K562 (cell line): Measurements from ENCODE around the gene SLC38A8. TPM values are rescaled to one million over a fixed set of nuclear protein-coding genes. Genes with fewer than 3 reads are reported as not detected.

Experiments
- ATAC-seq: fragments of 200-7000 bp; cut with Tn5 transposase; 3 replicates; pipeline ENCODE4 v1.9.1; 2020; ENCODE audit warnings: moderate library complexity
- BruUV-seq: library from RNA; stranded (reverse); fragments of 400-500 nt; replicated peaks from 2 replicates; lab custom pipeline; 2021; lab: Mats Ljungman, UMichigan
- CTCF ChIA-PET: fragments of 300-600 bp; formaldehyde crosslinking; extraction: SDS; loops from one replicate; lab custom pipeline; 2021; ENCODE audit warnings: low intra/inter-chr PET ratio; lab: Yijun Ruan, JAX
- POLR2A ChIA-PET: fragments of 300-600, 350-650 bp; sonication (Branson Sonifier 250); formaldehyde crosslinking; extraction: SDS; loops from one replicate; lab custom pipeline; 2021; ENCODE audit warnings: antibody characterized with exemption, inconsistent platforms; lab: Yijun Ruan, JAX
- DNase-seq, 4 experiments: peaks; one replicate each; pipeline versions ENCODE4 v3.0.0 to v3.0.0-alpha.2; 2011 to 2018; ENCODE audit warnings: low spot score in 3 of 4, mixed read lengths in 3 of 4; ENCODE audit errors: extremely low read depth in 1 of 4
- FAIRE-seq: peaks from 2 replicates; lab custom pipeline; 2011; peaks lifted over from hg19 to GRCh38; lab: Jason Lieb, UNC
- H2AFZ ChIP-seq: 2 replicates; pipeline ENCODE4 v1.6.0; 2011; ENCODE audit warnings: low read depth, low read length, control low read depth, inconsistent platforms
- H3K27ac ChIP-seq: fragments of 200-600 bp; 3 replicates; pipeline ENCODE4 v1.8.0; 2011; ENCODE audit warnings: low read depth, mild to moderate bottlenecking, control low read depth, inconsistent platforms, low read length, moderate library complexity, mixed read lengths; ENCODE audit errors: extremely low read depth
- H3K27me3 ChIP-seq, 2 experiments: fragments of 300-600 bp in 1 of 2; 2 replicates in 1 of 2; 3 replicates in 1 of 2; pipeline versions ENCODE4 v1.6.0 to v1.8.0; 2011; ENCODE audit warnings: inconsistent platforms in 2 of 2, low read length in 2 of 2, mild to moderate bottlenecking in 1 of 2, mixed read lengths in 1 of 2, moderate library complexity in 1 of 2; ENCODE audit not compliant: control insufficient read depth in 2 of 2, insufficient read depth in 2 of 2
- H3K36me3 ChIP-seq: fragments of 300-600 bp; 3 replicates; pipeline ENCODE4 v1.8.0; 2011; ENCODE audit warnings: mild to moderate bottlenecking, low read length, inconsistent platforms; ENCODE audit not compliant: control insufficient read depth, insufficient read depth
- H3K4me1 ChIP-seq, 2 experiments: fragments of 200-600 bp in 1 of 2; replicated peaks in 1 of 2; 2 replicates in 1 of 2; 3 replicates in 1 of 2; pipeline versions ENCODE4 v1.5.1 to v1.8.0; 2011; ENCODE audit warnings: inconsistent platforms in 2 of 2, low read length in 2 of 2, mild to moderate bottlenecking in 1 of 2, mixed read lengths in 1 of 2, moderate library complexity in 1 of 2; ENCODE audit not compliant: control insufficient read depth in 2 of 2, insufficient read depth in 2 of 2
- H3K4me2 ChIP-seq: 2 replicates; pipeline ENCODE4 v1.6.1; 2011; ENCODE audit warnings: low read length, control low read depth, inconsistent platforms, mixed read lengths; ENCODE audit not compliant: insufficient read depth
- H3K4me3 ChIP-seq: fragments of 200-600 bp; sonication (generic), shearing (Covaris generic); 2 replicates; pipeline ENCODE4 v1.5.1; 2016; ENCODE audit warnings: control low read depth, inconsistent platforms
- H3K79me2 ChIP-seq: fragments of 200-600 bp; 3 replicates; pipeline ENCODE4 v1.8.0; 2011; ENCODE audit warnings: low read length, inconsistent platforms; ENCODE audit not compliant: control insufficient read depth, insufficient read depth
- H3K9ac ChIP-seq, 2 experiments: 2 replicates each; pipeline versions ENCODE4 v1.6.0 to v1.6.1; 2011; ENCODE audit warnings: low read depth in 2 of 2, low read length in 2 of 2, control low read depth in 1 of 2, inconsistent platforms in 1 of 2, mild to moderate bottlenecking in 1 of 2, mixed read lengths in 1 of 2; ENCODE audit not compliant: insufficient read depth in 1 of 2
- H3K9me1 ChIP-seq: one replicate; pipeline ENCODE4 v1.6.0; 2011; ENCODE audit warnings: inconsistent platforms, mild to moderate bottlenecking, low read length, moderate library complexity; ENCODE audit not compliant: control insufficient read depth, insufficient read depth
- H3K9me3 ChIP-seq: replicated peaks from 2 replicates; pipeline ENCODE4 v1.5.1; 2011; ENCODE audit warnings: low read depth, low read length, inconsistent platforms; ENCODE audit not compliant: control insufficient read depth, insufficient read depth
- H4K20me1 ChIP-seq: replicated peaks from 2 replicates; pipeline ENCODE4 v1.6.1; 2011; ENCODE audit warnings: low read length, inconsistent platforms, mixed read lengths; ENCODE audit not compliant: control insufficient read depth, insufficient read depth
- HMBOX1 ChIP-seq: sonication (generic); IDR thresholded peaks from 2 replicates; pipeline ENCODE4 v1.6.1; 2016
- MYC ChIP-seq, 2 experiments: fragments of 250-450 bp in 1 of 2; sonication (Bioruptor Pico) in 1 of 2; IDR thresholded peaks; 2 replicates each; pipeline versions ENCODE4 v1.5.1 to v1.6.1; 2012 to 2021; ENCODE audit warnings: low read depth in 2 of 2, borderline replicate concordance in 1 of 2, improper control_type of control experiment in 1 of 2, low read length in 1 of 2, mild to moderate bottlenecking in 1 of 2, moderate library complexity in 1 of 2
- SAFB ChIP-seq: fragments of 200-400 bp; formaldehyde crosslinking; IDR thresholded peaks from 2 replicates; pipeline ENCODE4 v1.6.1; 2017; ENCODE audit warnings: low read depth, low read length, borderline replicate concordance
- SMARCA5 ChIP-seq: fragments of 450-650 bp; IDR thresholded peaks from 2 replicates; pipeline ENCODE4 v1.6.1; 2016
- WGBS: fragments of 100-300 bp; shearing (Covaris generic); methylation state at CpG from one replicate; pipeline ENCODE4 v1.1.6; 2016; ENCODE audit warnings: low coverage, mixed read lengths; ENCODE audit not compliant: insufficient coverage; ENCODE audit errors: missing lambda C conversion rate; 5-methylcytosine and 5-hydroxymethylcytosine counted together
- in situ Hi-C: fragments of 300-500 bp; cut with MboI; formaldehyde crosslinking; loops from 4 replicates; pipeline ENCODE4 v1.15.0; 2018; ENCODE audit warnings: inconsistent platforms, mixed read lengths
- intact Hi-C: fragments of 100-400 bp; cut with micrococcal nuclease; formaldehyde crosslinking; loops from 2 replicates; pipeline ENCODE4 v1.14.2; 2022
- polyA plus RNA-seq, 8 experiments: library from polyadenylated mRNA; depleted of rRNA in 4 of 8; stranded (reverse) in 5 of 8; unstranded in 3 of 8; fragments of >200 nt; fragmentation: Nextera tagmentation in 2 of 8; fragmentation: Illumina TruSeq in 1 of 8; extraction: Ambion mirVana in 2 of 8; extraction: Trizol in 1 of 8; gene quantifications; 2 replicates each; pipeline versions ENCODE4 v1.2.1 to v1.2.3, GENCODE V29; 2011 to 2014; ENCODE audit warnings: inconsistent platforms in 1 of 8, missing spikeins in 1 of 8
- total RNA-seq, 7 experiments: library from RNA; depleted of rRNA in 6 of 7; stranded (reverse); fragments of >200 nt in 6 of 7; fragmentation: Illumina TruSeq in 2 of 7; extraction: Trizol in 2 of 7; gene quantifications; 2 replicates each; pipeline versions ENCODE4 v1.2.1 to v1.2.3, GENCODE V29; 2011 to 2021; ENCODE audit warnings: low replicate concordance in 1 of 7
- TF ChIP-seq, protein P1 (sequence below): IDR thresholded peaks from 2 replicates; pipeline ENCODE4 v1.6.1; 2011; ENCODE audit warnings: borderline replicate concordance, low read depth, mild to moderate bottlenecking, moderate library complexity, low read length; ENCODE audit not compliant: insufficient read depth, poor library complexity, severe bottlenecking
- TF ChIP-seq, protein P2 (sequence below), 3 experiments: IDR thresholded peaks in 2 of 3; conservative IDR thresholded peaks in 1 of 3; 2 replicates each; pipeline ENCODE4 v1.5.1; 2011 to 2012; ENCODE audit warnings: low read length in 3 of 3, mild to moderate bottlenecking in 3 of 3, control low read depth in 2 of 3, improper control_type of control experiment in 1 of 3, inconsistent platforms in 1 of 3, low read depth in 1 of 3, mixed read lengths in 1 of 3, moderate library complexity in 1 of 3; ENCODE audit not compliant: insufficient read depth in 2 of 3

The SLC38A8 gene
- total and polyA plus RNA-seq, 9 of the 15 experiments (the other 6 are each of a cell fraction or from before 2014, with no cell fraction given), result 0.28 TPM; not detected in 8

- TF ChIP-seq MYC (IDR thresholded peaks at IDR 0.05; ENCODE audit: low read depth, low read length), result no peak
- TF ChIP-seq MYC (CRISPR knock-in tag; IDR thresholded peaks at IDR 0.05; ENCODE audit: borderline replicate concordance, low read depth), result no peak
Observed at GRCh38 chr16:83998091-83998490, 44.5 kb downstream of the SLC38A8 start (continued).

GRCh38 chr16:83996481-83997252, 45.9 kb downstream of the SLC38A8 start:
- Histone ChIP-seq H3K4me2 (no peak overlapping the region), H3K36me3 (no peaks in the 10 kb centered on the region), H3K9me1 (no peaks in the 10 kb centered on the region), H3K9ac (no peak overlapping the region), H4K20me1 (peaks cover 22% of the 10 kb centered on the region; the same call in 1 of the 2 replicates), H3K27me3 (peaks cover 77 to 92% of the 10 kb centered on the region in 2 experiments), H3K4me3 (no peak overlapping the region), H3K79me2 (no peaks in the 10 kb centered on the region), H3K4me1 (peaks cover 2 to 5% of the 10 kb centered on the region in 2 experiments; a peak in 3 of 5 replicates), H3K9me3 (no peaks in the 10 kb centered on the region), H3K27ac (no peak overlapping the region), H2AFZ (no peak overlapping the region)
- no TSS peak for BruUV-seq
- TF ChIP-seq, protein P1, sequence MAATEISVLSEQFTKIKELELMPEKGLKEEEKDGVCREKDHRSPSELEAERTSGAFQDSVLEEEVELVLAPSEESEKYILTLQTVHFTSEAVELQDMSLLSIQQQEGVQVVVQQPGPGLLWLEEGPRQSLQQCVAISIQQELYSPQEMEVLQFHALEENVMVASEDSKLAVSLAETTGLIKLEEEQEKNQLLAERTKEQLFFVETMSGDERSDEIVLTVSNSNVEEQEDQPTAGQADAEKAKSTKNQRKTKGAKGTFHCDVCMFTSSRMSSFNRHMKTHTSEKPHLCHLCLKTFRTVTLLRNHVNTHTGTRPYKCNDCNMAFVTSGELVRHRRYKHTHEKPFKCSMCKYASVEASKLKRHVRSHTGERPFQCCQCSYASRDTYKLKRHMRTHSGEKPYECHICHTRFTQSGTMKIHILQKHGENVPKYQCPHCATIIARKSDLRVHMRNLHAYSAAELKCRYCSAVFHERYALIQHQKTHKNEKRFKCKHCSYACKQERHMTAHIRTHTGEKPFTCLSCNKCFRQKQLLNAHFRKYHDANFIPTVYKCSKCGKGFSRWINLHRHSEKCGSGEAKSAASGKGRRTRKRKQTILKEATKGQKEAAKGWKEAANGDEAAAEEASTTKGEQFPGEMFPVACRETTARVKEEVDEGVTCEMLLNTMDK, result peak; percentile 88
- no peak for TF ChIP-seq HMBOX1
- TF ChIP-seq, protein P2, sequence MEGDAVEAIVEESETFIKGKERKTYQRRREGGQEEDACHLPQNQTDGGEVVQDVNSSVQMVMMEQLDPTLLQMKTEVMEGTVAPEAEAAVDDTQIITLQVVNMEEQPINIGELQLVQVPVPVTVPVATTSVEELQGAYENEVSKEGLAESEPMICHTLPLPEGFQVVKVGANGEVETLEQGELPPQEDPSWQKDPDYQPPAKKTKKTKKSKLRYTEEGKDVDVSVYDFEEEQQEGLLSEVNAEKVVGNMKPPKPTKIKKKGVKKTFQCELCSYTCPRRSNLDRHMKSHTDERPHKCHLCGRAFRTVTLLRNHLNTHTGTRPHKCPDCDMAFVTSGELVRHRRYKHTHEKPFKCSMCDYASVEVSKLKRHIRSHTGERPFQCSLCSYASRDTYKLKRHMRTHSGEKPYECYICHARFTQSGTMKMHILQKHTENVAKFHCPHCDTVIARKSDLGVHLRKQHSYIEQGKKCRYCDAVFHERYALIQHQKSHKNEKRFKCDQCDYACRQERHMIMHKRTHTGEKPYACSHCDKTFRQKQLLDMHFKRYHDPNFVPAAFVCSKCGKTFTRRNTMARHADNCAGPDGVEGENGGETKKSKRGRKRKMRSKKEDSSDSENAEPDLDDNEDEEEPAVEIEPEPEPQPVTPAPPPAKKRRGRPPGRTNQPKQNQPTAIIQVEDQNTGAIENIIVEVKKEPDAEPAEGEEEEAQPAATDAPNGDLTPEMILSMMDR (IDR thresholded peaks at IDR 0.05 in 2 of 3, conservative IDR thresholded peaks at IDR 0.05 in 1 of 3; ENCODE audit: insufficient read depth in 2 of 3, low read depth in 1 of 3, low read length in 3 of 3), result peak; percentile 40 to 64 (median 56)
- TF ChIP-seq SMARCA5, result no peak
- no peak for TF ChIP-seq SAFB
- peak; percentile 80 for ATAC-seq
- WGBS, result 5% methylated on average over 15 of the region's 15 CpGs
- ChIA-PET POLR2A (interaction anchor here (1.0 kb wide), 2 partner anchors 12 to 13 kb away, joined by 4 read pairs; no protein-coding TSS in a partner anchor), CTCF (no interaction called here)
- DNase-seq, result peak in 3 of 4 experiments; percentile 51 to 53 (median 51)
- in situ Hi-C loops, result no loop called here
- intact Hi-C loops, result no loop called here
- FAIRE-seq, result peak; percentile 64
